Natural killer cell (primary cell): ENCODE data around the gene SPATA2L. TPM values are rescaled to one million over a fixed set of nuclear protein-coding genes. Genes with fewer than 3 reads are reported as not detected.
A peak's percentile ranks its signal among the peaks of the same experiment; 100 is the strongest.

Source experiments
- ATAC-seq, 3 donors: fragments of 150-1000 bp in 2 of 3; fragments of 200-7000 bp in 1 of 3; cut with Tn5 transposase; 1 replicate in 1 of 3; 2 replicates in 2 of 3; pipeline ENCODE4 v1.10.0; 2021; ENCODE audit warnings: mild to moderate bottlenecking in 2 of 3, moderate library complexity in 2 of 3
- DNase-seq, 2 donors: peaks; one replicate each; pipeline versions ENCODE4 v3.0.0 to v3.0.0-alpha.2; 2013 to 2021; ENCODE audit warnings: mixed read lengths in 1 of 2
- H3K27ac ChIP-seq: one replicate; pipeline ENCODE4 v1.5.1; 2013; ENCODE audit warnings: mild to moderate bottlenecking, low read length
- H3K27me3 ChIP-seq: one replicate; pipeline ENCODE4 v1.6.1; 2013; ENCODE audit warnings: low read length; ENCODE audit not compliant: control insufficient read depth, insufficient read depth
- H3K36me3 ChIP-seq: one replicate; pipeline ENCODE4 v1.6.1; 2013; ENCODE audit warnings: low read length; ENCODE audit not compliant: control insufficient read depth, insufficient read depth
- H3K4me1 ChIP-seq: one replicate; pipeline ENCODE4 v1.6.1; 2013; ENCODE audit warnings: low read length; ENCODE audit not compliant: control insufficient read depth, insufficient read depth
- H3K4me3 ChIP-seq: one replicate; pipeline ENCODE4 v1.5.1; 2013; ENCODE audit warnings: low read length
- H3K9me3 ChIP-seq: one replicate; pipeline ENCODE4 v1.6.1; 2013; ENCODE audit warnings: low read length; ENCODE audit not compliant: control insufficient read depth, insufficient read depth
- H3K27ac Mint-ChIP-seq, 2 donors: one replicate each; pipeline ENCODE4 v1.8.0; 2022; ENCODE audit warnings: mild to moderate bottlenecking in 2 of 2, mixed read lengths in 2 of 2, moderate library complexity in 1 of 2
- H3K27me3 Mint-ChIP-seq, 2 donors: one replicate each; pipeline ENCODE4 v1.8.0; 2022; ENCODE audit warnings: low read depth in 2 of 2, mixed read lengths in 2 of 2
- H3K36me3 Mint-ChIP-seq: one replicate; pipeline ENCODE4 v1.8.0; 2022; ENCODE audit warnings: mixed read lengths
- H3K4me1 Mint-ChIP-seq, 2 donors: one replicate each; pipeline ENCODE4 v1.8.0; 2022; ENCODE audit warnings: mixed read lengths in 2 of 2
- H3K4me3 Mint-ChIP-seq: one replicate; pipeline ENCODE4 v1.8.0; 2022; ENCODE audit warnings: mild to moderate bottlenecking, moderate library complexity, mixed read lengths
- H3K9me3 Mint-ChIP-seq, 2 donors: one replicate each; pipeline ENCODE4 v1.8.0; 2022; ENCODE audit warnings: mixed read lengths in 2 of 2
- CTCF ChIP-seq: fragments of 200-600 bp; IDR thresholded peaks from one replicate; pipeline ENCODE4 v1.8.0; 2022; ENCODE audit warnings: antibody characterized with exemption
- WGBS: methylation state at CpG from one replicate; pipeline ENCODE4 v1.1.7; 2013; ENCODE audit warnings: missing lambda C conversion rate; ENCODE audit not compliant: insufficient coverage; 5-methylcytosine and 5-hydroxymethylcytosine counted together
- intact Hi-C: fragments of 100-400 bp; cut with micrococcal nuclease; formaldehyde crosslinking; loops from one replicate; pipeline ENCODE4 v1.14.2; 2022
- total RNA-seq, 4 donors: library from RNA; stranded (reverse); fragments of 120-200 nt in 1 of 4; gene quantifications; one replicate each; pipeline versions ENCODE4 v1.2.3 to v1.2.4, GENCODE V29; 2013 to 2022

The SPATA2L gene
- total RNA-seq, 3 donors from 2014 or later (not counting 1 experiment from before 2014, with no cell fraction given): 23.1 to 37.9 (median 24.0) TPM

- Histone ChIP-seq H3K4me3 (no peak overlapping the region), H3K9me3 (no peaks in the 10 kb centered on the region), H3K27me3 (no peaks in the 10 kb centered on the region), H3K36me3 (peaks cover 46% of the 10 kb centered on the region), H3K4me1 (peaks cover 7% of the 10 kb centered on the region), H3K27ac (no peak overlapping the region)
- DNase-seq: no peak
- no peak overlapping the region for H3K4me3 Mint-ChIP-seq
- ATAC-seq: no peak
- TF ChIP-seq CTCF: no peak
- H3K4me1 Mint-ChIP-seq: peaks cover 4 to 22% of the 10 kb centered on the region in 2 donors
- no peaks in the 10 kb centered on the region for H3K36me3 Mint-ChIP-seq
- intact Hi-C loops: no loop called here
- H3K27ac Mint-ChIP-seq: no peak overlapping the region
- WGBS: 99% methylated on average over 9 of the region's 9 CpGs
- H3K27me3 Mint-ChIP-seq: no peaks in the 10 kb centered on the region
- H3K9me3 Mint-ChIP-seq: no peaks in the 10 kb centered on the region
Measured at GRCh38 chr16:89748076-89748475, 46.6 kb upstream of the SPATA2L start.

- Histone ChIP-seq H3K4me3 (no peak overlapping the region), H3K4me1 (peaks cover 11% of the 10 kb centered on the region), H3K27me3 (no peaks in the 10 kb centered on the region), H3K27ac (no peak overlapping the region), H3K36me3 (peaks cover 47% of the 10 kb centered on the region), H3K9me3 (no peaks in the 10 kb centered on the region)
- DNase-seq: no peak
- Mint-ChIP-seq H3K36me3 (no peaks in the 10 kb centered on the region), H3K27me3 (no peaks in the 10 kb centered on the region), H3K9me3 (no peaks in the 10 kb centered on the region), H3K4me1 (peaks cover 0 to 17% of the 10 kb centered on the region in 2 donors), H3K27ac (no peak overlapping the region), H3K4me3 (no peak overlapping the region)
- no peak for TF ChIP-seq CTCF
- 92% methylated on average over 15 of the region's 15 CpGs for WGBS
- ATAC-seq: no peak
- intact Hi-C loops: no loop called here
Measured at GRCh38 chr16:89746043-89746442, 44.5 kb upstream of the SPATA2L start.

GRCh38 chr16:89744813-89745212 lies 43.3 kb upstream of the SPATA2L start:
- ATAC-seq (peak in 1 of 3 donors; percentile 6), DNase-seq (no peak)
- Mint-ChIP-seq H3K27ac (peak overlapping the region; percentile 42 to 70), H3K4me1 (peaks cover 0 to 16% of the 10 kb centered on the region in 2 donors), H3K4me3 (no peak overlapping the region), H3K27me3 (no peaks in the 10 kb centered on the region), H3K36me3 (no peaks in the 10 kb centered on the region), H3K9me3 (no peaks in the 10 kb centered on the region)
- no peak for TF ChIP-seq CTCF
- intact Hi-C loops: no loop called here
- no peak overlapping the region for H3K27ac ChIP-seq
- no peaks in the 10 kb centered on the region for H3K27me3 ChIP-seq
- no peak overlapping the region for H3K4me3 ChIP-seq
- H3K36me3 ChIP-seq: peaks cover 51% of the 10 kb centered on the region
- H3K9me3 ChIP-seq: no peaks in the 10 kb centered on the region
- H3K4me1 ChIP-seq: peaks cover 9% of the 10 kb centered on the region
- WGBS: 95% methylated on average over 16 of the region's 16 CpGs

GRCh38 chr16:89742948-89743347 lies 41.4 kb upstream of the SPATA2L start:
- Mint-ChIP-seq H3K36me3 (no peaks in the 10 kb centered on the region), H3K4me3 (no peak overlapping the region), H3K4me1 (peaks cover 13 to 25% of the 10 kb centered on the region in 2 donors)

More at GRCh38 chr16:89742948-89743347, 41.4 kb upstream of the SPATA2L start:
- peaks cover 20% of the 10 kb centered on the region for H3K4me1 ChIP-seq
- peaks cover 56% of the 10 kb centered on the region for H3K36me3 ChIP-seq
- peak overlapping the region; percentile 59 to 67 for H3K27ac Mint-ChIP-seq
- ATAC-seq: peak in 1 of 3 donors; percentile 17
- H3K27ac ChIP-seq: peak overlapping the region; percentile 6
- no peak overlapping the region for H3K4me3 ChIP-seq
- TF ChIP-seq CTCF: no peak
- H3K27me3 Mint-ChIP-seq: no peaks in the 10 kb centered on the region
- 58% methylated on average over 4 of the region's 4 CpGs for WGBS
- H3K27me3 ChIP-seq: no peaks in the 10 kb centered on the region
- intact Hi-C loops: no loop called here
- no peaks in the 10 kb centered on the region for H3K9me3 Mint-ChIP-seq
- DNase-seq: no peak
- H3K9me3 ChIP-seq: no peaks in the 10 kb centered on the region
